Adipose tissue (tissue), 3 donors: ENCODE data around the gene ZBTB11. TPM values are rescaled to one million over a fixed set of nuclear protein-coding genes. Genes with fewer than 3 reads are reported as not detected.
"Not testable (repeated sequence)": the region's sequence is repeated elsewhere in the genome, so short reads cannot be mapped to it uniquely, and the experiment has no call there.

ENCODE experiments used
- H3K27ac ChIP-seq: one replicate; pipeline ENCODE4 v1.5.1; 2013; ENCODE audit warnings: low read depth, low read length
- WGBS, 3 donors: extraction: QIAGEN DNeasy Blood & Tissue Kit; methylation state at CpG; one replicate each; pipeline ENCODE4 v1.1.7; 2013; 5-methylcytosine and 5-hydroxymethylcytosine counted together
- polyA plus RNA-seq, 3 donors: library from polyadenylated mRNA; stranded (reverse); fragments of 200-250 nt; gene quantifications; one replicate each; pipeline ENCODE4 v1.2.3, GENCODE V29; 2013
- donor health status: healthy with polysubstance abuse.
- donor health status: Bipolar disorder and iron deficiency.
- donor health status: healthy.

The ZBTB11 gene
- polyA plus RNA-seq, 3 donors = 4.0 to 5.9 (median 4.5) TPM

DNA sequence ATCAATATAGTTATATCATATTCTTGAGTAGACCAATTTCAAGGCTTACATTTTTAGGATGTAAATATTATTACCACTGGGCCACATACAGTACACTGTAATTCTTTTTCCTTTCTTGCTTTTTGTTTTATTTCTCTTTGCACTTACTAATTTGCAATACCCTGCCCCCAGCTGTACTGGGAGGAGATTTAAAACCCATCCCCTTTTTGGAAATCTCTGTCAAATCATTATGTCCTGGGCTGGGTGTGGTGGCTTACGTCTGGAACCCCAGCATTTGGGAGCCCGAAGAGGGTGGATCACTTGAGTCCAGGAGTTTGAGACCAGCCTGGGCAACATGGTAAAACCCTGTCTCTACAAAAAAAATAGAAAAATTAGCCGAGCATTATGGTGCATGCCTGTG, 16.2 kb downstream of the ZBTB11 start:
- no peak overlapping the region for H3K27ac ChIP-seq
- WGBS, 3 donors = 93 to 94% (median 93%) methylated on average over 3 of the region's 3 CpGs

DNA sequence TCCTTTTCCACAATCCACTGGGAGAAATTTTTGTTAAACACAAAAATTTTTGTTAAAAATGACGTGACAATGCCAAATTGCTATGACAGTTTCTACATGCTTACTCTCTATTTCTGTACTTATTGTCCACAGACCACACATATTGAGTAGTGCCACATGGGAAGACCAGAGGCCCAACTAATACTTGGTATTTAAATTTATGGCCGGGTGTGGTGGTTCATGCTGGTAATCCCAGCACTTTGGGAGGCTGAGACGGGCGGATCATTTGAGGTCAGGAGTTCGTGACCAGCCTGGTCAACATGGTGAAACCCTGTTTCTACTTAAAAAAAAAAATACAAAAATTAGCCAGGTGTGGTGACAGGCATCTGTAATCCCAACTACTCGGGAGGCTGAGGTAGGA, 20.3 kb downstream of the ZBTB11 start:
- 93 to 94% (median 93%) methylated on average over 6 of the region's 6 CpGs for WGBS, 3 donors

GRCh38 chr3:101646726-101647125, 30.2 kb downstream of the ZBTB11 start:
- 96 to 100% (median 97%) methylated on average over 1 of the region's 1 CpG for WGBS, 3 donors
- no peak overlapping the region for H3K27ac ChIP-seq

More for the DNA sequence above, 20.3 kb downstream of the ZBTB11 start:
- H3K27ac ChIP-seq = no peak overlapping the region

DNA sequence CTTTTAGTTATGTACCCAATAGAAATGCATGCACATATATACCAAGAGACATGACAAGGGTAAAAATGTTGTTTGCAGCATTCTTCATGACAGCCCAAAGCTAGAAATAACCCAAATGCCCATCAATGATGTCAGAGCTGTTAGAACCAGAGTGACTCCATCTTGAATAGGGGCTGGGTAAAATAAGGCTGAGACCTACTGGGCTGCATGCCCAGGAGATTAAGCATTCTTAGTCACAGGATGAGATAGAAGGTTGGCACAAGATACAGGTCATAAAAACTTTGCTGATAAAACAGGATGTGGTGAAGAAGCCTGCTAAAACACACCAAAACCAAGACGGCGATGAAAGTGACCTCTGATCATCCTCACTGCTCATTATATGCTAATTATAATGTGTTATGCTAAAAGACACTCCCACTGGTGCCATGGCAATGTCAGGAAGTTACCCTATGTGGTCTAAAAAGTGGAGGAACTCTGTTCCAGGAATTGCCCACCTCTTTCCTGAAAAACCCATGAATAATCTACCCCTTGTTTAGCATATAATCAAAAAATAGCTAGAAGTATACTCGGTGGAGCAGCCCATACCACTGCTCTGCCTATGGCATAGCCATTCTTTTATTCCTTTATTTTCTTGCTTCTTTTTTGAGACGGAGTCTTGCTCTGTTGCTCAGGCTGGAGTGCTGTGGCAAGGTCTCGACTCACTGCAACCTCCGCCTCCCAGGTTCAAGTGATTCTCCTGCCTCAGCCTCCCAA, 32.9 kb downstream of the ZBTB11 start:
- 62 to 84% (median 63%) methylated on average over 6 of the region's 6 CpGs for WGBS, 3 donors

DNA sequence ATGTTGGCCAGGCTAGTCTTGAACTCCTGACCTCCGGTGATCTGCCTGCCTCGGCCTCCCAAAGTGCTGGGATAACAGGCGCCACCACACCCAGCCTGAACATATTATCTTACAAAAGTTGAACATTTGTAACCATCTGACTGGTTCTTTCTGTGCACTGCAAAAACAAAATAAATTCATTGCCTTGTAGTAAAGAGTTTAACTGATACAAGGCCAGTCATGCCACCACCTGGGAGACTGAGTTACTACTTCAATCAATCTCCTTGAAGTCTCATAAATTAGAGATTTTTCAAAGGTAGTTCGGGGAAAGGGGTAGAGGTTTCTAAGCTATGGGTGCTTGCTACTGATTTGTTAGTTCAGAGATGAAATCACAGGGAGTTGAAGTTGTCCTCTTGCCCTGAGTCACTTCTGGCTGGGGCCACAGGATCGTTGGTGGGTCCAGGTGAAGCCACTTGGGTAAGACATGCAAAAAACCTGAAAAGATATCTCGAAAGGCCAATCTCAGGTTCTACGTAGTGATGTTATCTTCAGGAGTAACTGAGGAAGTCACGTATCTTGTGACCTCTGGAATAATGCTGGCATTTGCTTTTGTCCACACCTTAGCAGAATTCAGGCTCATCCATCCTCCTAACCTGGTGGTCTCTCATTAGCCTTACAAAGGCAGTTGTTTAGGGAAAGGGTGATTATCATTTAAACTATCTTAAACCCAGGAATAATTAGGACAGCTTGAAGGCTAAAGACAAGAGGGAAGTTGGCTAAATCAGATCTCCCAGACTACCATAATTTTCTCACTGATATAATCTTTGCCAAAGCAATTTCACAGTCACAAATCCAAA, 33.7 kb downstream of the ZBTB11 start:
- H3K27ac ChIP-seq = no peak overlapping the region
- 89 to 95% (median 93%) methylated on average over 8 of the region's 8 CpGs for WGBS, 3 donors

More for the DNA sequence above, 32.9 kb downstream of the ZBTB11 start:
- H3K27ac ChIP-seq = no peak overlapping the region

GRCh38 chr3:101642441-101642840, 34.5 kb downstream of the ZBTB11 start:
- no peak overlapping the region for H3K27ac ChIP-seq

GRCh38 chr3:101641397-101642115, 35.4 kb downstream of the ZBTB11 start:
- WGBS, 3 donors = 53 to 70% (median 69%) methylated on average over 14 of the region's 14 CpGs

More at GRCh38 chr3:101642441-101642840, 34.5 kb downstream of the ZBTB11 start:
- 67 to 78% (median 72%) methylated on average over 3 of the region's 3 CpGs for WGBS, 3 donors

GRCh38 chr3:101640256-101640655, 36.7 kb downstream of the ZBTB11 start:
- 93 to 96% (median 94%) methylated on average over 10 of the region's 10 CpGs for WGBS, 3 donors
- no peak overlapping the region for H3K27ac ChIP-seq

More at GRCh38 chr3:101641397-101642115, 35.4 kb downstream of the ZBTB11 start:
- not testable (repeated sequence) for H3K27ac ChIP-seq

GRCh38 chr3:101639280-101639963, 37.5 kb downstream of the ZBTB11 start:
- 79 to 82% (median 80%) methylated on average over 18 of the region's 18 CpGs for WGBS, 3 donors
- H3K27ac ChIP-seq = no peak overlapping the region

DNA sequence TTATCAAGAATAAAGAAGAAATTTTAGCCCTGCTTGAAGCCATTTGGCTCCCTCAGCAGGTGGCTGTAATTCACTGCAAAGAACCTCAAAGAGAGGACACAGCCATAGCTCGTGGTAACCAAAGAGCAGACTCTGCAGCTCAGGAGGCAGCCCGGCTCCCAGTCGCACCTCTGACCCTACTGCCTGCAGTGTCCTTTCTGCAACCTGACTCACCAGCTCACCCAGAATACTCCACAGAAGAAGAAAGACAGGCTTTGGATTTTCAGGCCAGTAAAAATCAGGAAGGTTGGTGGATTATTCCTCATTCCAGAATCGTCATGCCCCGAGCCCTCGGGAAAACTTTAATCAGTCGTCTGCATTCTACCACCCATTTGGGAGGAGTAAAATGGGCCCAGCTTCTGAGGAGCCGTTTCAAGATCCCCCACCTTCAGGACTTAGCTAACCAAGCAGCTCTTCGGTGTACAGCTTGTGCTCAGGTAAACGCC, 38.6 kb downstream of the ZBTB11 start:
- 72 to 82% (median 78%) methylated on average over 10 of the region's 10 CpGs for WGBS, 3 donors
- H3K27ac ChIP-seq = no peak overlapping the region

- 79 to 87% (median 83%) methylated on average over 10 of the region's 10 CpGs for WGBS, 3 donors
These were observed 39.5 kb downstream of the ZBTB11 start for GRCh38 chr3:101637451-101637850.

DNA sequence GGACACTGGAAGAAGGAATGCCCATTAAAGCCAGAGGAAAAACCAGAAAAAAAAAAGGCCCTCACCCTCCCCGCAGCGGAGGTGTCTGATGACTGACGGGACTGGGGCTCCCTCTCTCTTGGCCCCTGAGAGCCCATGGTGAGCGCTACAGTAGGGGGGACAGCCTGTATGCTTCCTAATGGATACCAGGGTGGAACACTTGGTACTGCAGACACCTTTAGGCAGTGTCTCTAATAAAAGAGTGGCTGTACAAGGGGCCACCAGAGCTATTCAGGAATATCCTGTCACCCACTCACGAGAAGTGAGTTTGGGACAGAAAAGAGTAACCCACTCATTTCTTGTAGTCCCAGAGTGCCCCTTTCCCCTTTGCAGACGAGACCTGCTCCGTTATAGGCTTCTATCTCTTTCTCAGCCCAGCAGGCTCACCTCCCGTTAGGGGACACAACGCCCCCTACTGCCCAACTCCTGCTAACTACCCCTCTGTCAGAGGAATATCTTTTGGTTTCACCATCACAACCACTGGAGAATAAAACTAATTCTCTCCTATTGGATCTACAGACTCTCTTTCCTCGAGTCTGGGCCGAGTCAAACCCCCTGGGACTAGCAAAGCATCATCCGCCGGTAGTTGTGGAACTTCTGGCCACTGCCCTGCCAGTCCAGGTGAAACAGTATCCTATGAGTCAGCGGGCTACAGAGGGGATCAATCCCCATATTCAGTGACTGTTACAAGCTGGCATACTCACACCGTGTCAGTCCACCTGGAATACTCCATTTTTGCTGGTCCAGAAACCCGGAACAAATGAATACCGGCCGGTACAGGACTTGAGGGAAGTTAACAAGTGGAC, 40.8 kb downstream of the ZBTB11 start:
- H3K27ac ChIP-seq = no peak overlapping the region
- 49 to 56% (median 50%) methylated on average over 18 of the region's 18 CpGs for WGBS, 3 donors

More at GRCh38 chr3:101637451-101637850, 39.5 kb downstream of the ZBTB11 start:
- no peak overlapping the region for H3K27ac ChIP-seq

DNA sequence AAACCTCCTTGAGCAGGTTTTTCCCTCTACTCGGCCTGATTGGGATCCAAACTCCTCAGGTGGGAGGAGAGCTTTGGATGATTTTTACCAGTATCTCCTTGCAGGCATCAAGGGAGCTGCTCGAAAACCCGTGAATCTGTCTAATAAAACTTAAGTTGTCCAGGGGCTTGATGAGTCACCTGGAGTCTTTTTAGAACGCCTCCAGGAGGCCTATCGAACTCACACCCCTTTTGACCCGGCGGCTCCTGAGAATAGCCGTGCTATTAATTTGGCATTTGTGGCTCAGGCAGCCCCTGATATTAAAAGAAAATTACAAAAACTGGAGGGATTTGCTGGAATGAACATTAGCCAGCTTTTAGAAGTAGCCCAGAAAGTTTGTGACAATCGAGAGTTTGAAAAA, 41.6 kb downstream of the ZBTB11 start:
- H3K27ac ChIP-seq = no peak overlapping the region
- WGBS, 3 donors = 73 to 79% (median 77%) methylated on average over 9 of the region's 9 CpGs

GRCh38 chr3:101634591-101635196, 42.2 kb downstream of the ZBTB11 start:
- H3K27ac ChIP-seq = no peak overlapping the region
- 71 to 79% (median 76%) methylated on average over 9 of the region's 9 CpGs for WGBS, 3 donors

- WGBS, 3 donors = 86 to 88% (median 88%) methylated on average over 10 of the region's 10 CpGs
- no peak overlapping the region for H3K27ac ChIP-seq
These were observed 43.7 kb downstream of the ZBTB11 start for GRCh38 chr3:101633186-101633585.

- WGBS, 3 donors = 63 to 78% (median 74%) methylated on average over 11 of the region's 11 CpGs
- H3K27ac ChIP-seq = no peak overlapping the region
These were observed 44.3 kb downstream of the ZBTB11 start for GRCh38 chr3:101632586-101632985.

GRCh38 chr3:101631959-101632358, 45.0 kb downstream of the ZBTB11 start:
- H3K27ac ChIP-seq = not testable (repeated sequence)
- 67 to 86% (median 83%) methylated on average over 8 of the region's 8 CpGs for WGBS, 3 donors
